ENCODE data around the gene PECR.

GRCh38 chr2:216108967-216109921 lies 27.6 kb upstream of the PECR start, which contains the start of gene XRCC5:
- TF ChIP-seq ELF2 (CRISPR knock-in tag; IDR thresholded peaks at IDR 0.05) (peak; percentile 44; the same call in 1 of the 2 replicates), SP1 (CRISPR knock-in tag; IDR thresholded peaks at IDR 0.05) (peak; percentile 78), ATF4 (CRISPR knock-in tag; IDR thresholded peaks at IDR 0.05) (no peak), POLR2AphosphoS5 (IDR thresholded peaks at IDR 0.05; ENCODE audit: control insufficient read depth, insufficient read depth, low read depth, low read length) (peak; percentile 91), SOX6 (IDR thresholded peaks at IDR 0.05) (no peak), CTCF (IDR thresholded peaks at IDR 0.05 in 2 of 3, conservative IDR thresholded peaks at IDR 0.05 in 1 of 3; ENCODE audit: insufficient read depth in 2 of 3, low read depth in 1 of 3, low read length in 3 of 3) (no peak), ZFX (CRISPR knock-in tag; IDR thresholded peaks at IDR 0.05) (peak; percentile 98), TCF3 (CRISPR knock-in tag; IDR thresholded peaks at IDR 0.05) (no peak), CBX1 (IDR thresholded peaks at IDR 0.05; ENCODE audit: low read depth) (no peak), CHD1 (IDR thresholded peaks at IDR 0.05; ENCODE audit: low read length) (peak; percentile 44), GABPB1 (CRISPR knock-in tag; IDR thresholded peaks at IDR 0.05) (peak; percentile 87), FOXP4 (CRISPR knock-in tag; IDR thresholded peaks at IDR 0.05; ENCODE audit: borderline replicate concordance) (peak; percentile 23; the same call in 1 of the 2 replicates), USF2 (CRISPR knock-in tag; IDR thresholded peaks at IDR 0.05) (no peak)
